Muscle layer of colon (tissue), 2 donors: Measurements from ENCODE around the gene ZNF550.

Source experiments
- H3K27ac ChIP-seq: one replicate; pipeline ENCODE4 v1.7.0; 2013; ENCODE audit warnings: low read depth, mild to moderate bottlenecking, low read length, moderate library complexity
- H3K27me3 ChIP-seq, 2 donors: one replicate each; pipeline ENCODE4 v1.7.0; 2013; ENCODE audit warnings: low read length in 2 of 2, mild to moderate bottlenecking in 2 of 2; ENCODE audit not compliant: insufficient read depth in 2 of 2, control insufficient read depth in 1 of 2
- H3K36me3 ChIP-seq: one replicate; pipeline ENCODE4 v1.7.0; 2013; ENCODE audit warnings: mild to moderate bottlenecking, low read length; ENCODE audit not compliant: insufficient read depth
- H3K4me1 ChIP-seq: one replicate; pipeline ENCODE4 v1.7.0; 2013; ENCODE audit warnings: mild to moderate bottlenecking, low read length; ENCODE audit not compliant: insufficient read depth
- H3K4me3 ChIP-seq, 2 donors: one replicate each; pipeline ENCODE4 v1.7.0; 2013; ENCODE audit warnings: low read length in 2 of 2, low read depth in 1 of 2, mild to moderate bottlenecking in 1 of 2, moderate library complexity in 1 of 2
- H3K9ac ChIP-seq: one replicate; pipeline ENCODE4 v1.7.0; 2013; ENCODE audit warnings: low read length
- H3K9me3 ChIP-seq: one replicate; pipeline ENCODE4 v1.7.0; 2013; ENCODE audit warnings: mild to moderate bottlenecking, low read length
- donor health status: abdominal sarcoma.
- donor health status: Adenocarcinoma of cecum.

The ZNF550 gene

GRCh38 chr19:57559404-57560025 lies at the start of gene ZNF550:
TSS of gene ZNF550 (minus strand) at chr19:57559863. CDS start at chr19:57559682, 181 bp downstream.
- no peaks in the 10 kb centered on the region for H3K27me3 ChIP-seq
- H3K4me3 ChIP-seq: peak within 1 kb of the TSS; percentile 50 to 88
- peak within 1 kb of the TSS; percentile 50 for H3K9ac ChIP-seq
- peaks cover 16% of the 10 kb centered on the region for H3K36me3 ChIP-seq
- peaks cover 17% of the 10 kb centered on the region for H3K9me3 ChIP-seq
- H3K4me1 ChIP-seq: peaks cover 14% of the 10 kb centered on the region
- H3K27ac ChIP-seq: peak within 1 kb of the TSS; percentile 4

- Histone ChIP-seq H3K27me3 (no peaks in the 10 kb centered on the region), H3K36me3 (peaks cover 26% of the 10 kb centered on the region), H3K27ac (no peak overlapping the region), H3K4me3 (no peak overlapping the region), H3K9ac (no peak overlapping the region), H3K9me3 (peaks cover 23% of the 10 kb centered on the region), H3K4me1 (no peaks in the 10 kb centered on the region)
Observed at GRCh38 chr19:57606931-57607330, 47.3 kb upstream of the ZNF550 start.

- Histone ChIP-seq H3K27ac (peak within 1 kb of the TSS; percentile 27), H3K4me3 (peak within 1 kb of the TSS; percentile 73 to 74), H3K36me3 (peaks cover 7% of the 10 kb centered on the region), H3K9ac (peak within 1 kb of the TSS; percentile 24), H3K4me1 (peaks cover 6% of the 10 kb centered on the region), H3K9me3 (peaks cover 4% of the 10 kb centered on the region), H3K27me3 (no peaks in the 10 kb centered on the region)
Observed at GRCh38 chr19:57599761-57600383, 40.2 kb upstream of the ZNF550 start, which contains the start of gene ZNF530. TSS of gene ZNF530 (plus strand) at chr19:57599885. CDS start at chr19:57604346, 4,461 bp downstream.

DNA sequence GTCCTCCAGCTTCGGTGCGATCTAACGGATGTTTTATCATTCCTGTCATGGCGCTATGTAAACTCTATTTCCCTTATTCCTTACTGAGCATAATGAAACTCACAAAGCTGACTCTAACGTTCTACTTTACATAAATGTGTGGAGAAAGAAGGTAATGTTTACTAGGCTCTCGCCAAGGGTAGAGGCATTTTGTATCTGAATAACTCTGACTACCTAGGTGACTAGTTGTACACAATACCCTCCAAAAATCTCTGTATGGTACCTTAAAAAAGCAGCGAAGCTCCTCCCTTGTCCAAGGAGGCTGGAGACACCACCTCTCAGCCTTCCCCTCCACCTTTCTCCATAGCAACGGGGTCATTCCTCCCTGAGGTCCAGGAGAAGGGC lies 39.7 kb upstream of the ZNF550 start:
- Histone ChIP-seq H3K9ac (no peak overlapping the region), H3K27me3 (no peaks in the 10 kb centered on the region), H3K27ac (peak overlapping the region; percentile 27), H3K9me3 (peaks cover 4% of the 10 kb centered on the region), H3K4me3 (peak overlapping the region; percentile 73 to 74), H3K36me3 (peaks cover 2% of the 10 kb centered on the region), H3K4me1 (peaks cover 6% of the 10 kb centered on the region)

DNA sequence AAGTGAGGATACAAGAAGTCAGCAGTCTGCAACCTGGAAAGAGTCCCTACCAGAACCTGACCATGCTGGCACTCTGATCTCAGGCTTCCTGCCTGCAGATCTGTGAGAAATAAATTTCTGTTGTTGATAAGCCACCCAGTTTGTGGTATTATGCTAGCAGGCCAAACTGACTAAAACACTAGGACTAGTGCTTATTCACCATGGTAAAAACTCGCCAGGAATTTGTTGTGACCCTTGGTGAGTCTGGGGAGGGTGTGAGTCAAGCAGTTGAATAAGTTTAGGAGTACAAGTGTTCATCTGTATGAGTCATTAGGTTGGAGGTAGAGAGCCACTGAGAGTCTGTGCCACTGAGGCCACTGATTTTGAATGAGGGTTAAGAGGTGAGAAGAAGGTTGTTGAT lies 27.9 kb upstream of the ZNF550 start:
- H3K27ac ChIP-seq: no peak overlapping the region
- H3K4me3 ChIP-seq: peak overlapping the region in 1 of 2 donors; percentile 35
- H3K4me1 ChIP-seq: peaks cover 13% of the 10 kb centered on the region
- H3K36me3 ChIP-seq: peaks cover 32% of the 10 kb centered on the region
- H3K9ac ChIP-seq: no peak overlapping the region
- no peaks in the 10 kb centered on the region for H3K27me3 ChIP-seq
- peaks cover 61% of the 10 kb centered on the region for H3K9me3 ChIP-seq

DNA sequence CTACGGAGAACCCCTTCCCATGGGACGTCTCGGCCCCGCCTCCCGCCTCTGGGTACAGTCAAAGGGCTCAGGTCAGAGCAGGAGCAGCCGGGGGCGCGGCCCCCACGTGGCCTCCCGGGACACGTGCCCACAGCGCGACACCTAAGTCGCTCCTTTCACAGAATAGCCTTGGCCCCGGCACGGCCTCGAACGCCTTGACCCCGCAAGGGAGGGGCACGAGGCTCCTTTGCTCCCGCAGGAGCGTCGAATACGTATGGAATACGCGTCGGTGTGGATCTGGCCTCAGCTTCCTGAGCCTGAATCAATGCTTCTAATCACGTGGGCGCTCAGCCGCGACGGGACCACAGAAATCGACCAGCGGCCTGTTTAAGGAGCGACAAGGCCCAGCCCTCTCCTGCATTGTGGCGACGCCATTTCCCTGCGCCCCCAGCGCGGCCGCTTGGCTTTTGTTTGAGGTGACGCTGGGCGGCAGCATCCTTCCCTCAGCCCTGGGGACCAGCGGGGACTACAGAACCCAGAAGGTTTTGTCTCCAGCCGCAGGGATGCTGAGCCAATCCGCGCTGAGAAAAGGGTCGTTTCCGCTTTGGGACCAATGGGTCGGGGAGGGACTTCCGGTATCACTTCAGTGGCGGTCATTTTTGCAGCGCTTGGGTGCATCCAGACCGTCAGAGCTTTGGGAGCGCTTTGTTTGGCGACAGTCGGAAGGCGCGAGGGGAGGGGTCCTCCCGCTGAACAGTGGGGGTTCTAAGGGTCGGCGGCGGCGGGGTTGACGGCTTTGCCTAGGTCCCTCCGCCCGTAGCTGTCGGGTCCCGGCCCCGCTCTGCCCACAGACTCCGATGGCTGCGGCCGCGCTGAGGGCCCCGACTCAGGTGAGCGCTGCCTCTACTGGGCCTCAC lies 24.1 kb upstream of the ZNF550 start, which contains the start of gene ZIK1:
Gene ZIK1 (plus strand): TSS at position 625 of the 896 bp plus-strand sequence. CDS start 212 bp downstream, at position 837.
- peaks cover 19% of the 10 kb centered on the region for H3K4me1 ChIP-seq
- H3K4me3 ChIP-seq: peak within 1 kb of the TSS; percentile 49 to 86
- H3K9me3 ChIP-seq: peaks cover 30% of the 10 kb centered on the region
- H3K27ac ChIP-seq: no peak within 1 kb of the TSS
- no peak within 1 kb of the TSS for H3K9ac ChIP-seq
- peaks cover 10% of the 10 kb centered on the region for H3K36me3 ChIP-seq
- no peaks in the 10 kb centered on the region for H3K27me3 ChIP-seq

GRCh38 chr19:57583104-57583520 lies 23.4 kb upstream of the ZNF550 start:
- H3K27ac ChIP-seq: no peak overlapping the region
- H3K27me3 ChIP-seq: no peaks in the 10 kb centered on the region
- H3K9me3 ChIP-seq: peaks cover 23% of the 10 kb centered on the region
- peaks cover 3% of the 10 kb centered on the region for H3K36me3 ChIP-seq
- H3K9ac ChIP-seq: no peak overlapping the region
- peaks cover 21% of the 10 kb centered on the region for H3K4me1 ChIP-seq
- peak overlapping the region; percentile 49 to 86 for H3K4me3 ChIP-seq

DNA sequence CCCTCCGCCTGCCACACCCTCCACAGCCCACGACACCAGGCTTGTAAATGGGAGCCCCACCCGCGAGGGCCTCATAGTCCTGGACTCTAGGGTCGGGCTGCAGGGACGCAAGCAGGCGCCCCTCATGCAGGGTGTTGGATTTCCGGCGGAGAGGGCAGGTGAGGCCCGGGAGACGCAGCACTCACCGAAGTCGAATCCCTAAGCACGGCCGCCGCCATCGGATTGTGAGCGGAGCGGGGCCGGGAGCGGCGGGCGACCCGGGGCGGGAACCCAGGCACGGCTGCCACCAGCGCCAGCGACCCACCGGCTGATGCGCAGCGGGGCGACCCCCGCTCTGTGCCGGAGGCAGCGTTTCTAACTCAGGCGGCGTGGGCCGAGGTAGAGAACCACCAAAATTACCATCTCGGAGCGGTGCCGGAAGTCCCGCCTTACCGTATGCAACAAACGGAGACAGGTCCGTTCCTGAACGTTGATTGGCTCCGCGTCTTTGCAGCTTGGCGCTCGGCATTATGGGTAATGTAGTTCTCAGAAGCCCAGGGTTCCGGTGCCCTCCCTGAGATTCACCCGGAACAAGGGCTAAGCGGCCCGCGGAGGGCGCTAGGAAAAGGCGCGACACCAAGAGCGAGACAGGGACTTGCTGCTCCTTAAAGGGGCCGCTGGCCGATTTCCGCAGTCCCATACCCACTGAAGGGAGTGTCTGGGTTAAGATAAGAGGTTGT lies 19.0 kb upstream of the ZNF550 start, which contains the start of gene ZNF416:
Gene ZNF416 (minus strand): TSS at position 425 of the 719 bp plus-strand sequence. CDS start 207 bp downstream, at position 218.
- H3K9ac ChIP-seq: peak within 1 kb of the TSS; percentile 54
- peak within 1 kb of the TSS; percentile 94 to 95 for H3K4me3 ChIP-seq
- peak within 1 kb of the TSS; percentile 46 for H3K27ac ChIP-seq
- H3K4me1 ChIP-seq: peaks cover 23% of the 10 kb centered on the region
- H3K36me3 ChIP-seq: peaks cover 35% of the 10 kb centered on the region
- no peaks in the 10 kb centered on the region for H3K27me3 ChIP-seq
- H3K9me3 ChIP-seq: peaks cover 38% of the 10 kb centered on the region

GRCh38 chr19:57576661-57577060 lies 17.0 kb upstream of the ZNF550 start:
- H3K4me3 ChIP-seq: peak overlapping the region in 1 of 2 donors; percentile 25
- H3K36me3 ChIP-seq: peaks cover 54% of the 10 kb centered on the region
- H3K9me3 ChIP-seq: peaks cover 58% of the 10 kb centered on the region
- no peak overlapping the region for H3K9ac ChIP-seq
- H3K4me1 ChIP-seq: peaks cover 16% of the 10 kb centered on the region
- H3K27me3 ChIP-seq: no peaks in the 10 kb centered on the region
- no peak overlapping the region for H3K27ac ChIP-seq

DNA sequence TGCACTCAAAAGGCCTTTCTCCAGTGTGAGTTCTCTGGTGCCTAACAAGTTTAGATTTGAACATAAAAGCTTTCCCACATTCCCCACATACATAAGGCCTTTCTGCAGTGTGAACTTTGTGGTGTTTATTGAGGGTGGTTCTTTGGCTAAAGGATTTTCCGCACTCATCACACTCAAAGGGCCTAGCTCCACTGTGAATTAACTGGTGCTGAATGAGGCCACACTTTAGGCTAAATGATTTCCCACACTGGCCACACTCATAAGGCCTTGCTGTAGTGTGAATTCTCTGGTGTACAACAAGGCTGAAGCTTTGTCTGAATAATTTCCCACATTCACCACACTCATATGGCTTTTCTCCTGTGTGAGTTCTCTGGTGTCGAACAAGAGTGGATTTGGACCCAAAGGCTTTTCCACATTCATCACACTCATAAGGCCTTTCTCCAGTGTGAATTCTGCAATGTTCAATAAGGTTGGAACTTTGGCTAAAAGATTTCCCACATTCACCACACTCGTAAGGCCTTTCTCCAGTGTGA lies 12.8 kb upstream of the ZNF550 start:
- H3K9me3 ChIP-seq: peaks cover 69% of the 10 kb centered on the region
- no peak overlapping the region for H3K9ac ChIP-seq
- peak overlapping the region in 1 of 2 donors; percentile 8 for H3K4me3 ChIP-seq
- H3K4me1 ChIP-seq: peaks cover 2% of the 10 kb centered on the region
- H3K36me3 ChIP-seq: peaks cover 51% of the 10 kb centered on the region
- no peaks in the 10 kb centered on the region for H3K27me3 ChIP-seq
- H3K27ac ChIP-seq: no peak overlapping the region
